Fibroblast of villous mesenchyme (primary cell): Measurements from ENCODE around the gene ATF7IP2. TPM values are rescaled to one million over a fixed set of nuclear protein-coding genes. Genes with fewer than 3 reads are reported as not detected.

Experiments used
- DNase-seq: peaks from one replicate; pipeline ENCODE4 v3.0.0-alpha.2; 2010; ENCODE audit warnings: low read depth
- H3K4me3 ChIP-seq: 2 replicates; pipeline ENCODE4 v1.5.1; 2011; ENCODE audit warnings: low read depth, mild to moderate bottlenecking, low read length
- total RNA-seq: library from RNA; depleted of rRNA; stranded (reverse); fragments of >200 nt; gene quantifications from 2 replicates; pipeline ENCODE4 v1.2.3, GENCODE V29; 2012
- TF ChIP-seq, protein P1 (sequence below): IDR thresholded peaks from 2 replicates; pipeline ENCODE4 v1.5.1; 2012; ENCODE audit warnings: low read depth, mild to moderate bottlenecking, low read length; ENCODE audit not compliant: insufficient read depth

The ATF7IP2 gene
- total RNA-seq, 1 donor, result 6.5 TPM

- H3K4me3 ChIP-seq, result no peak overlapping the region
- TF ChIP-seq, protein P1, sequence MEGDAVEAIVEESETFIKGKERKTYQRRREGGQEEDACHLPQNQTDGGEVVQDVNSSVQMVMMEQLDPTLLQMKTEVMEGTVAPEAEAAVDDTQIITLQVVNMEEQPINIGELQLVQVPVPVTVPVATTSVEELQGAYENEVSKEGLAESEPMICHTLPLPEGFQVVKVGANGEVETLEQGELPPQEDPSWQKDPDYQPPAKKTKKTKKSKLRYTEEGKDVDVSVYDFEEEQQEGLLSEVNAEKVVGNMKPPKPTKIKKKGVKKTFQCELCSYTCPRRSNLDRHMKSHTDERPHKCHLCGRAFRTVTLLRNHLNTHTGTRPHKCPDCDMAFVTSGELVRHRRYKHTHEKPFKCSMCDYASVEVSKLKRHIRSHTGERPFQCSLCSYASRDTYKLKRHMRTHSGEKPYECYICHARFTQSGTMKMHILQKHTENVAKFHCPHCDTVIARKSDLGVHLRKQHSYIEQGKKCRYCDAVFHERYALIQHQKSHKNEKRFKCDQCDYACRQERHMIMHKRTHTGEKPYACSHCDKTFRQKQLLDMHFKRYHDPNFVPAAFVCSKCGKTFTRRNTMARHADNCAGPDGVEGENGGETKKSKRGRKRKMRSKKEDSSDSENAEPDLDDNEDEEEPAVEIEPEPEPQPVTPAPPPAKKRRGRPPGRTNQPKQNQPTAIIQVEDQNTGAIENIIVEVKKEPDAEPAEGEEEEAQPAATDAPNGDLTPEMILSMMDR, result no peak
- no peak for DNase-seq
These were observed 137.1 kb downstream of the ATF7IP2 start for GRCh38 chr16:10522966-10523365.

DNA sequence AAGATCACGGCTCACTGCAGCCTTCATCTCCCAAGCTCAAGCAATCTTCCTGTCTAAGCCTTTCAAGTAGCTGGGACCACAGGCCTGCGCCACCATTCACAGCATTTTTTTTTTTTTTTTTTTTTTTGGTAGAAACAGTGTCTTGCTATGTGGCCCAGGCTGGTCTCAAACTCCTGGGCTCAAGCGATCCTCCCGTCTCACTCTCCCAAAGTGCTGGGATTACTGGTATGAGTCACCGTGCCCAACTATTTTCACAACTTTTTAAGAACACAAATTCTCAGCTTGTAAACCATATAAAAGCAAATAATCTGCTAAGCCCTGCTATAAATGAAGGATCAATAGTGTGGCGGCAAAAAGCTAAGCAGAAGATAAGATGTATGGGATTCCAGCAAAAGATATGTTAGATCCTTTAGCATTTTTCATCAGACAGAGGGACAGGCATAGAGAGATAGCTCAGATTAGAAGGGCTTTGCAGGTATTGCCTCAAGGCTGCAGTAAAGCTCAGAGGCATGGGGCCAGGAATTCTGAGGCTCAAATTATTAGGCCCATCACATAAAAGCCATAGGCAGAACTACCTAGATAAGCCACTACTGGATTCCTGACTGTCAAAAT is 139.5 kb downstream of the ATF7IP2 start:
- DNase-seq, result peak; percentile 87
- TF ChIP-seq, protein P1, result no peak
- no peak overlapping the region for H3K4me3 ChIP-seq

- no peak overlapping the region for H3K4me3 ChIP-seq
- TF ChIP-seq, protein P1, result no peak
- DNase-seq, result no peak
These were observed 141.1 kb downstream of the ATF7IP2 start for GRCh38 chr16:10526962-10527361.

- H3K4me3 ChIP-seq, result no peak overlapping the region
- DNase-seq, result no peak
- TF ChIP-seq, protein P1, result no peak
These were observed 142.8 kb downstream of the ATF7IP2 start for GRCh38 chr16:10528635-10529034.

DNA sequence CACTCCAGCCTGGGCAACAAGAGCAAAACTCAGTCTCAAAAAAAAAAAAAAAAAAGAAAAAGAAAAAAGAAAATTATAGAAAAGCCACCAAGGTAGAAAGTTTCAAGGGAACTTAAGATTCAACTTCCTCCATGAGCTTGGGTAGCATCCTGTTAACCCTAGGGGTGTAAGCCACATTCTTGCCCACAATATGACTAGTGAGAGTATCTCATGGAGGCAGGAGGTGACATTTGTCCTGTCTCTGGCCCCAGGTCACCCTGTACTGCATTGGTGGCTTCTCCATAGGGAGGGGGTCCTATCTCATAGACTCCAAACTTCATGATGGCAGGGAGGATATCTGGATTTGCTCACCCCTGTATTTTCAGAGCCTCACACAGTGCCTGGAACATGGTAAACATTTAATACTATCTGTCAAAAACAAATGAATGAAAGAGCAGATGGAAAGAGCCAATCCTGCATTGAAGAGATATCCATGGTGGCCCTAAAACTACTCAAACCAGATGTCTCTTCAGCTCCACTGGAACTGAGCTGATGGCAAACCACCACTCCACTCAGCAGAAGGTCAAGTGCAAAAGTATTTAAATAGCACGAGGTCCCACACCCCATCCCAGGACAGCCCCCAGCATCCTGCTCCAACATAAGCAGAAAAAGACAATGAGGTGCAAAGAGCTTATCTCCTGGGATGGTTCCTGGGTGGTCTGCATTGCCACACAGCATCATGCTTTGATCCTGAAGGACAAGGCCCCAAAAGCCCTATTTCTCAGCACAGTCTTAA is 144.2 kb downstream of the ATF7IP2 start:
- DNase-seq, result no peak
- TF ChIP-seq, protein P1, result no peak
- no peak overlapping the region for H3K4me3 ChIP-seq

- TF ChIP-seq, protein P1, result no peak
- no peak overlapping the region for H3K4me3 ChIP-seq
- DNase-seq, result no peak
These were observed 144.8 kb downstream of the ATF7IP2 start for GRCh38 chr16:10530685-10531084.

- no peak overlapping the region for H3K4me3 ChIP-seq
- DNase-seq, result no peak
- TF ChIP-seq, protein P1, result no peak
These were observed 145.7 kb downstream of the ATF7IP2 start for GRCh38 chr16:10531582-10531981.
